Ovary (tissue), 3 donors: ENCODE results near the gene NTNG2.

ENCODE experiments used
- CTCF ChIP-seq, 3 donors: fragments of 450-650 bp in 2 of 3; fragments of 200-600 bp in 1 of 3; IDR thresholded peaks; one replicate each; pipeline versions ENCODE4 v1.5.1 to v1.8.0; 2016 to 2022; ENCODE audit warnings: antibody characterized with exemption in 3 of 3, mild to moderate bottlenecking in 1 of 3
- EP300 ChIP-seq: sonication (generic); formaldehyde crosslinking; IDR thresholded peaks from one replicate; pipeline ENCODE4 v1.6.1; 2017; ENCODE audit warnings: antibody characterized with exemption
- POLR2A ChIP-seq: fragments of 450-650 bp; IDR thresholded peaks from one replicate; pipeline ENCODE4 v1.6.1; 2017; ENCODE audit warnings: antibody characterized with exemption, mild to moderate bottlenecking, moderate library complexity
- donor health status: DM: no; HTN: no; CAD: no.

GRCh38 chr9:132242621-132243155, 80.8 kb downstream of the NTNG2 start:
- TF ChIP-seq CTCF (IDR thresholded peaks at IDR 0.05) (no peak), POLR2A (no peak), EP300 (no peak)
